ENCODE data around the gene MBD5.

Gene MBD5

GRCh38 chr2:148487439-148487838 lies 466.5 kb downstream of the MBD5 start:
- DNase-seq: no peak

DNA sequence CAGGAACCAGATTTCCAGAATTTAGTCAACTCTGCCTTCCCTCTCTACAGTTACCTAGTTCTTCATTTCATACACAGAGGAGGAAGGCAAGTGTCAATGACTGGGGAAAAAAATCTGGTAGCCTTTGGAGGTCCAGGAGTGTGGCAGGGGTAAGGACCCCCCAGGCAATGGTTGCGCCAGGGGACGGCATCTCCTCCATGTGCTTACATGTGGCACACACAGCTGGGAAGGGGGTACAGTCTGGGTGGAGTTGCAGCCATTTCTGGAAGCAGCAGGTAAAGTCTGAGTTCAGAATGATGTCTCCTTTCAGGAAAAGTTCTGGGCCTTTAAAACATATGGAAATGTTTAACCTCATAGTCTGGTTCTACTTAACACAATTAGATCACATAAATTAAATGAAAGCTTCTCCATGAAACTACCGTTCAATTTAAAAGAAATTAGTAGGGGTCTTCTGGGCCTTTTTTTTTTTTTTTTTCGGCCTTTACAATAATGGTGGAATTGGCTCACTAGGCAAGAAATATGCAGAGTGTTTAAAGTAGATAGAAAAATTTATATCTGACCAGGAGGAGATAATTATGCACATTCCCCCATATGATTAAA lies 470.0 kb downstream of the MBD5 start:
- no peak for DNase-seq

GRCh38 chr2:148493822-148494563 lies 473.1 kb downstream of the MBD5 start:
- DNase-seq: no peak

DNA sequence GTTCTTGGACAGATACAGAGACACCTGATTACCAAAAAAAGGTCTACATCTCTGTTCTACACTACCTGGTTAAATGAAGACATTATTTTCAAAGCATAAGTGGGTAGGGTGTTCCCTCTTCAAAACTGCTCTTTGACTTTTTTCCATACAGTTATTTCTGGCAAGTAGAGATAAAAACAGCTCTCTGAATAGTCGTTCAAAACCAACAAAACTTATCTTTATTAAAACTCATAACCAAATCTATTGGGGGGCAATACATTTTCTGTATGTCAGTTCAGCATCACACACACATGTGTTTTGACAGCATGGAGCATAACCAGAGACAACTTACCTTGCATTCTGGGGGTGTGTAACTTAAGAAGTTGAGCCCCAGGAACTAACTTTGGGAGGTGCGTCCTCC lies 474.7 kb downstream of the MBD5 start:
- DNase-seq: no peak

- no peak for DNase-seq
Measured at GRCh38 chr2:148501545-148501944, 480.7 kb downstream of the MBD5 start.

GRCh38 chr2:148503516-148503915 lies 482.6 kb downstream of the MBD5 start:
- no peak for DNase-seq

DNA sequence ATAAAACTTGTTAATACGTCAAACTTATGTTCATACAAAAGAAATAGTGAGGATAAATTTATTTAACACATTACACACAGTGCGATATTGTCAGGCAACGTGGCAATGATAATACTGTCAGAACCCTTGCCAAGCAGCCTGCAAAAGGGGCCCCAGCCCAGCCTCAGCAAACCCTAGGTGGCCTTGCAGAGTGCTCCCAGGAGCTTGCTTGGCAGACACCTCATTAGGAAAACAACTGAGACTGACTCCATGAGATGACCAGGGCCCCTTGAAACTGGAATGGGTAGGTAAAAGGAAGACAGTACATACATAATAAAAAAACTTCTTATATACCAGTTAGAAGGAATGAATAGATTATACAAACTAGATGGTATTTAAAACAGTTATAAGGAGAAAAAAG lies 487.1 kb downstream of the MBD5 start:
- no peak for DNase-seq

DNA sequence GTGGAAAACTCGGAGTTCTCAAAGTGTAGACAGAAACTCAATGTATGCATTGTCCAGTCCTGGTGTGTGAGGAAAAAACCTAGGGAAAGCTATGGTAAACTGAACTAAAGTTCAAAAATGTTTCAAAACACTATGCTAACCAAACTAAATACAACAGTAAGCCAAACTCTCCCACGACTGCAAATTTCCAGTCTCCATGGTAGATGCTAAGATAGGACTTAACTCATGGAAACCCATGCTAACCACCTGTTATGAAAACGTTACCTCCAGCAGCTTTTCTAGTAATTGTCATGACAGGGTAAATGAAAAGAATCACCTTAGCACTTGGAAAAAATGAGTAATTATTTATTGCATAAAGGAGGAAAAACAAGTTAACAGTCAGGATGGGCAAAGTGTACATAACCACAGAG lies 488.0 kb downstream of the MBD5 start:
- DNase-seq: no peak

DNA sequence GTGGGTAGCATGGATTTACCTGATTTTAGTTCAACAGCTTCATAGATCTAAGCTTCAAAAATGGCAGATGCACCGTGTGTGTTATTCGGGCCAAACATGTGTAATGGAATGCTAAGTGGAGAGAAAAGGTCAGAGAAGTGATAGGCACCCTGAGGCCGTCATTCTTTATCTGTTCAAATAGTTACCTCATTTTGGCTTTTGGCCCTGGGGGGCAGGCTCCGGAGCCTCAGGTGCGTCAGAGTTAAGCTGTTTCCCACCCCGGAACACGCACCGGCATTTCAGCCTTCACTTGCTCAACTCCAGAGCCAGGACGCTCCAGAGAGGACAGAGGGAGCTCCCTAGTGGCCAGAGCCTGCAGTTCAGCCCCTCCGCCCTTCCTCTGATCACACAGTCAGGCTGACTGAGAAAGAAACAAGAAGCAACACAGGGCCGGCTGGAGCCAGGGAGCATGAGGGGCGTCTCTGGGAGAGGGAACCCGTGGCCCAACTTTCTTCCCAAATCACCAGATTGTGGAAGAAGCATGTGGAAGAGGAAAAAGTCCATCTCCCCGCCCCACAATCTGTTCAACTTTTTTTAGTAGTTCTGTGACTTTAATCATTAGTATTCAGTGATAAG lies 488.5 kb downstream of the MBD5 start:
- peak; percentile 51 for DNase-seq

- no peak for DNase-seq
Measured at GRCh38 chr2:148511883-148512282, 491.0 kb downstream of the MBD5 start.

DNA sequence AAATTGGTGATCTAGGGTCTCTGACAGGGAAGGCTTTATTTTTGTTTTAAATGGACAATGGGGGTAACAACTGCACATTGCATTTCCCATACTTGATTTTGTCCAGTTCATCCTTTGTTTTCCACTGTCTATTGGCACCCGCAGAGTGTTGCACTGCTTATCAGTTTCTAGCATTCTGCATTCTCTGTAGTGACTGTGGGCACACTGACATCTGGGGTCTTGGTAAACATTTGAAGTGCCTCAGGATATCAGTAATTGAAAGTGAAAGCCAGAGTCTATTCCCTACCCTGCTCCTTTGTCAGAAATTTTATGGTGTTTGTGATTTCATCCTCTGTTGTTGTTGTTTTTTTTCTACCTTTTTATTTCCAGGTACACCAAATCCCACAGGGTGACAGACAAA lies 491.6 kb downstream of the MBD5 start:
- no peak for DNase-seq

DNA sequence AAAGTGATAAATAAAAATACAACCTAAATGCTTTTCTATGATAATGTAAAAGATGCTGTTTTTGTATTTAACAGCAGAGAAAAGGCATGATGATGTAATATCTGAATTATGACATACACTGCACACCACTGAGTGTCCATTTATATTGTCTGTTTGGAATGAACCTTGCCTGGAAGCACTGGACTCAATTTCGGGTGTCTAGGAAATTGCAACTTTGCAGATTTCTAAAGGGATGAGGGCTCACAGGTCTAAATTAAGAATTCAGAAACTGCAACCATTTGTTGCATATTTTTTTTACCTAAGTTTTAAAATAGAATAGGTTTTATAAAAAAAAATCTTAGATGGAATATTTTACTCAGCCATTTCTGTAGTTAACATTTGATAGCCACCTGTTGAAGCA lies 492.5 kb downstream of the MBD5 start:
- no peak for DNase-seq

- DNase-seq: no peak
Measured at GRCh38 chr2:148515120-148515519, 494.2 kb downstream of the MBD5 start.

DNA sequence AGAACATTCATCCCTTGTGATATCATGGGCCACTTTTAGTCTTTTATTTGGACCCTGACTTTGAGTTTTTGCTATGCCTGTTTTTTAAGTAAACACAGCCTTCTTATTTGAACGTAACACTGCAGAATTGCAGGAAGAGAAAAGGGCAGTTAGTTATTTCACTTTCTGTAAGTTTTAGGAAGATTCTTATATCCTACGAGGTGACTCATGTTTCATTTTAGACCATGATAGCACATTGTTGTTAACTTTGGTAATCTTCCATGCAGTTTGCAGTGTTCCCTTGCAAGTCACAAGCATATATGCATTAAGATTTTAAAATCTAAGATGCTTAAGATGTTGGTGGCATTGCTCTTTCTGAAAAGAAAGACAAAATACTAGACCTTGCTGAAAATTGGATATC lies 495.1 kb downstream of the MBD5 start:
- no peak for DNase-seq

GRCh38 chr2:148517296-148517695 lies 496.4 kb downstream of the MBD5 start:
- DNase-seq: no peak

DNA sequence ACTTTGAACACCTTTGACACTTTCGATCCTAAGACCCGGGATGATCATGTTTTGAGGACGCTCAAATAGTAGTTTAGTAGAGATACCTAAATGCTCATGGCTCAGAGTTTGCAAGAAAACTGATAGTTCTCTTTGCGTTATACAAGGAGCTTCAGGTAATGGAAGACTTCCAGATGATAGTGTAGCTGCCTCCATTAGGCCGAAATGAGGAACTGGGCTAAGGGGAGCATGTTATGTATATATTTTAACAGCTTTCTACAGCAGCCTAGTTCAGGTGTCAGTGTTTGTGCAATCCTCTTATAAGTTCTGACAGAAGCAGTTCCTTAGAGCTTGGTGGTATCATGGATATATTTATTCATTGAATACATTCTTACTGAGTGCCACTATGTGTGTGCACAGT lies 496.9 kb downstream of the MBD5 start:
- DNase-seq: no peak

- DNase-seq: peak; percentile 42
Measured at GRCh38 chr2:148519013-148519412, 498.1 kb downstream of the MBD5 start.

DNA sequence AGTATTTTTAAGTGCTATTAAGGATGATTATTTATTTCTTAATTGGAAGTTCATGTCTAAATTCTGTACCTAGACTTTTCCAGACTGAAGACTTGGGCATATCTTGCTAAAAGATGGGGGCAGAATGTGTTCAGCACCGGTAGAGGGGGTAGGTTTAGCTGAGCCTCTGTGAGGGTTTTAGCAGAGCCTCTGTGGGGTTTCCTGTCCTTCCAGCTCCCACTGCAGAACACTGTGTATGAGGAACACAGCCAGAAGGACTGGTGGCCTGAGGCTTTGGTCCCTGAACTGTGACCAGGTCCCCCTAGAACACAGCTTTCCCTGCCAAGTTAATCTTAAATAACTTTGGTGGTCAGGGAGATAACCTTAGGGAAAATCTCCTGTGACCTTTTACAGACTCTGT lies 500.3 kb downstream of the MBD5 start:
- DNase-seq: no peak

DNA sequence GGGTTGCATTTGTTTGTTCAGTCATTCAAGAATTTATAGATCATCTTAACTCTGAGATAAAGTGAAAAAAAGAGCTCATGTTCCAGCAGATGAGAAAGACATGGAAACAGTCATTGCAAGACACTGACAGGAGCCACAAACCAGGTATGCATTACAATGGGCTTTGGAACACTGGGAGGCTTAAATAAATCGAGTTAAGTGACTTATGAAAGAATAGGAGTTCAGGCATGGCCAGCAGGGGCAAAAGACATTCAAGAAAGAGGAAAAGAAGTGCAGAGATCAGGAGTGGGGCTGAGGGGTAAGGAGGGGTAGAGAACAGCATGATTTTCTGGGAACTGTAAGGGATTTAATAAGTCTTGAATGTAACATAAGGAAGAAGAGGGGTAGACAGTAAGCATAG lies 502.4 kb downstream of the MBD5 start:
- no peak for DNase-seq

DNA sequence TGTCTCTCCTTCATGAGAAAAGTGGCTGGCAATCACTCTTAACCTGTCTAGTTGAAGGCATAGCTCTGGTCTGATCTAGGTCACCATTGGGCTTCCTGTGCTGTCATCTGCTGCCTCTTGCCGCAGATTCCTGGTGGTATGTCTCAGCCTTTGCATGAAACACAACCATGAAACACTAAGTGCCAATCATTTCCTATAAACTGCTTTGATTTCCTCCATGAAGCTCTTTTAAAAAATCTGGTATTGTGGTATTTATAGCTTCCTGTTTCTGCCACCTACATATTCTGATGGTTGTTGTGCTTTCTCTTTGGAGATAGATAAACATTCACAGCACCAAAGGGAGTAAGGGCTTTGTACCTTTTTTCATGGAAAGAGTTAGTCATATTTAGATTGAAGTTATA lies 503.6 kb downstream of the MBD5 start:
- DNase-seq: no peak

GRCh38 chr2:148525130-148525529 lies 504.2 kb downstream of the MBD5 start:
- DNase-seq: no peak

DNA sequence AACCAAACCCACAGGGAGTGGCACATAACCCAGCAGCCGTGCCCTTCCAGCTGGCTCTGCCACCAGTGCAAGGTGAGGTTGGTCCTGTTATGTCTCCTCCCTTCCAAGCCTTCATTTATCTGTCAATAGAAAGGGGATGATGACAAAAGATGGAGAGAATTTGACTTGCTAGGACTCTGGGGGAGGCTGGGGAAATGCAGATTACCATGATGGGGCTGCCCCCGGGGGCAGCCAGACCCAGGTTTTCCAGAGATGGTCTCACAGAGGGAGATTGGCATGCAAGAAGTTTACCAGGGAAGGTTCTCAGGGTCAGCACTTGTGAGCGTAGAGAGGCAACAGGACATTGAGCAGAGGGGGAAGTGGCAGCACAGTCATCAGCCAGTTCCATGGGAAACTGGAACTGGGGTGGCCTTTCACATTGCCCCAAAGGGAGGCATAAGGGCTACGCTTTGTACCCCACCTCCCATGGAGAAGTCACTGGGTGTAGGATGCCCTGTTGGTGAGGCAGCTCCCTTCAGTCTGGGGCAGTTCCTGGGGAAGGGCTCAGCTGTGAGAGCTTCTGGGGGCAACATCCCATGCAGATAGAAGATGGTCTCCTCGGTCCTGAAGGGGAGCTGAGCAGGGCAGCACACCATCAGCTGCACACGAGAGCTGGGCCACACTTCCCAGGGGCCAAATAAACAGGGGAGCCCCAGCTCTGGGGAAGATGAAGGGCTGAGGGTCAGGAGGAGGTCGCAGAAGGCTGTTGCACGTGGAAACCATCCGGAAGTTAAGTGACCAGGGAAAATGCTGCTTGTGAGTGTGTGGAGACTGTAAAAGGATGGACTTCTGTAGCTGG lies 505.8 kb downstream of the MBD5 start:
- no peak for DNase-seq

- no peak for DNase-seq
Measured at GRCh38 chr2:148527488-148528340, 506.8 kb downstream of the MBD5 start.

Measured in COR-L47 (cell line).